GM19372 (cell line): ENCODE measurements around the gene MYH2.
"Not testable (repeated sequence)": the region's sequence is repeated elsewhere in the genome, so short reads cannot be mapped to it uniquely, and the experiment has no call there.

Source experiments
- ATAC-seq: cut with Tn5 transposase; IDR thresholded peaks from one replicate; pipeline ENCODE4 v1.9.1; 2021; ENCODE audit warnings: mild to moderate bottlenecking, low read depth, moderate library complexity; ENCODE audit not compliant: unreplicated experiment

Gene MYH2

GRCh38 chr17:10549096-10549842 lies at the start of gene MYH2:
MYH2 (minus strand) TSS chr17:10549658; CDS start chr17:10547920, 1,738 bp downstream.
- no peak for ATAC-seq

GRCh38 chr17:10598621-10599020 lies 49.2 kb upstream of the MYH2 start:
- ATAC-seq = no peak

GRCh38 chr17:10589553-10590145 lies 40.2 kb upstream of the MYH2 start:
- ATAC-seq = no peak

- no peak for ATAC-seq
Measured at GRCh38 chr17:10585529-10585928, 36.1 kb upstream of the MYH2 start.

GRCh38 chr17:10583834-10584233 lies 34.4 kb upstream of the MYH2 start:
- no peak for ATAC-seq

- ATAC-seq = no peak
Measured at GRCh38 chr17:10579270-10579669, 29.8 kb upstream of the MYH2 start.

GRCh38 chr17:10574324-10574723 lies 24.9 kb upstream of the MYH2 start:
- no peak for ATAC-seq

- no peak for ATAC-seq
Measured at GRCh38 chr17:10563991-10564660, 14.7 kb upstream of the MYH2 start.

GRCh38 chr17:10558049-10558448 lies 8.6 kb upstream of the MYH2 start:
- ATAC-seq = no peak

- no peak for ATAC-seq
Measured at GRCh38 chr17:10557422-10557821, 8.0 kb upstream of the MYH2 start.

- ATAC-seq = no peak
Measured at GRCh38 chr17:10556301-10557005, 7.0 kb upstream of the MYH2 start.

GRCh38 chr17:10550014-10550413 lies 556 bp upstream of the MYH2 start:
- no peak for ATAC-seq

GRCh38 chr17:10547351-10547750 lies 2.1 kb downstream of the MYH2 start:
- no peak for ATAC-seq

- not testable (repeated sequence) for ATAC-seq
Measured at GRCh38 chr17:10543486-10543885, 6.0 kb downstream of the MYH2 start.

GRCh38 chr17:10541179-10541578 lies 8.3 kb downstream of the MYH2 start:
- ATAC-seq = not testable (repeated sequence)

GRCh38 chr17:10532026-10532425 lies 17.4 kb downstream of the MYH2 start:
- no peak for ATAC-seq

GRCh38 chr17:10527419-10527818 lies 22.0 kb downstream of the MYH2 start:
- ATAC-seq = no peak

- ATAC-seq = no peak
Measured at GRCh38 chr17:10526517-10526916, 22.9 kb downstream of the MYH2 start.

- no peak for ATAC-seq
Measured at GRCh38 chr17:10523064-10523463, 26.4 kb downstream of the MYH2 start.

- ATAC-seq = no peak
Measured at GRCh38 chr17:10521949-10522348, 27.5 kb downstream of the MYH2 start.
